HG03469 (cell line): ENCODE measurements around the gene HERPUD1.
"Not testable (repeated sequence)": the region's sequence is repeated elsewhere in the genome, so short reads cannot be mapped to it uniquely, and the experiment has no call there.

Experiments used
- ATAC-seq: cut with Tn5 transposase; IDR thresholded peaks from one replicate; pipeline ENCODE4 v1.9.1; 2021; ENCODE audit warnings: mild to moderate bottlenecking, moderate library complexity, moderate number of reproducible peaks; ENCODE audit not compliant: unreplicated experiment

The HERPUD1 gene

DNA sequence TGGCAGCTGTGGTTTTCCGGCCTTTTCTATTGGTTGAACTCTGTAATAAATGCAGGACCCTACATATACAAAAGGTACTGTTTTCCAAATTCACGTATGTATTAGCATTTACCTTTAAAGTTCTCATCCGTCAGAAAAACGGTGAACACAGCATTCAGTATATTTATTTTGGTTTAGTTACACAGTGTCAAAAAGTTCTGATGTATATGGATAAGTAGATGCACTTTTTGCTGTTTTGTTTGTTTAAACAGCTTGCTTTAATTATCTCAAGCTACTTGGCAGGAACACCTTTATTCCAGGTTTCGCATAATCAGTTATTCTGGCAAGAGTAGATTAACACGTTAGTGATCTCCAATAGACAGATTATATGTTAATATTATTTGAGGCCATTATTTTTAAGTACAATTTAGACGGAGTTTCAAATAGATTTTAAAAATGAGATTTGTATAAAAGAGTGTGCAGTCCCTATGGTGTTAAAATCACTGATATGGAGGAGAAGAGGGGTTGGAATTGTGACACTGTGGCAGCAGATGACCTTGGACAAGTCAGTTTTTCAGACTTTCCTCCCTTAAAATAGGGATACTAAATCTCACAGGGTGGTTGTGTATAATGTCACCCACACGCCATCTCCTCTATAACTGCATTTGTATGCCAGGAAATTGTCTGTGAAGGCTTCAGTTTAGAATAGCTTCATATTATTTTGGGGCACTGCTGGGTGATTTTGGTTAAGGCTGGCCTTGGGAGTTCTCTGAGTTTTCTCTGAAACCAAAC lies 2.1 kb downstream of the HERPUD1 start:
- no peak for ATAC-seq

DNA sequence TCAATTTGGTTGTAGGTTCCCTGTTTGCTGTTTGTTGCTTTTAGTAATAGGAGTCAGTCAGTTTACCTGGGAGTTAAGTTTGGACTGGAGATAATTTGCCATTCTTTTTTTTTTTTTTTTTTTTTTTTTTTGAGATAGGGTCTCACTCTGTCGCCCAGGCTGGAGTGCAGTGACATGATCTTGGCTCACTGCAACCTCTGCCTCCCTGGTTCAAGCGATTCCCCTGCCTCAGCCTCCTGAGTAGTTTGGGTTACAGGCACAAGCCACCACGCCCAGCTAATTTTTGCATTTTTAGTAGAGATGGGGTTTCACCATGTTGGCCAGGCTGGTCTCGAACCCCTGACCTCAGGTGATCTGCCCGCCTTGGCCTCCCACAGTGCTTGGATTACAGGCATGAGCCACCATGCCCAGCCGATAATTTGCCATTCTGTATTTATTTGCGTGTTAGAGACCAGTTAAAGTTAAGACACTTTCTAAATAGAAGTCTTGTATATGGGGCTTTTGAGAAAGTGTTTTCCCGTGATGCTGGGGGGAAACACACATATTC lies 2.7 kb downstream of the HERPUD1 start:
- not testable (repeated sequence) for ATAC-seq

DNA sequence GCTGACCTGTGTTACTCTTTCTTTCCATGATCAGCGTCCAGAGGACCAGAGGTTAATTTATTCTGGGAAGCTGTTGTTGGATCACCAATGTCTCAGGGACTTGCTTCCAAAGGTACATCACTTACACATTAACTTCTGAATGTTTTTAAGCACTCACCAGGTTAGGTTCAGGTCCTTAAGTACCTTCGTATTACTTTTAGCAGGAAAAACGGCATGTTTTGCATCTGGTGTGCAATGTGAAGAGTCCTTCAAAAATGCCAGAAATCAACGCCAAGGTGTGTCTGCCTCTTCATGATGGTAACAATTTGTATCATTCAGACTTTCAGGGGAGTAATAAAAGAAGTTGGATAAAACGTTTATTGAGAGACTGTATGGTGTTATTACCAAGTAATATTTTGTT lies 3.3 kb downstream of the HERPUD1 start:
- no peak for ATAC-seq

DNA sequence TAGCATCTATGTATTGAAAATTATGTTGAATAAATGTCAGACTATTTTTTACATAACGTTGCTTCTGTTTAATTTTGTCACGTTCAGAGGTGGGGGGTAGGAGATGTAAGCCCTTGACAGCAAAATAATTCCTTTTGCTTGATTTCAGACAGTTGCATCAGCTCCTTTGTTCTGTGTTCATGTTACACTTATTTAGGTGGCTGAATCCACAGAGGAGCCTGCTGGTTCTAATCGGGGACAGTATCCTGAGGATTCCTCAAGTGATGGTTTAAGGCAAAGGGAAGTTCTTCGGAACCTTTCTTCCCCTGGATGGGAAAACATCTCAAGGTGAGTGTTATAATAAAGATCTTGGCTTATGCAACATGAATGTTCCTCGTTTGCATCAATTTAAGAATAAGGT lies 4.5 kb downstream of the HERPUD1 start:
- no peak for ATAC-seq

DNA sequence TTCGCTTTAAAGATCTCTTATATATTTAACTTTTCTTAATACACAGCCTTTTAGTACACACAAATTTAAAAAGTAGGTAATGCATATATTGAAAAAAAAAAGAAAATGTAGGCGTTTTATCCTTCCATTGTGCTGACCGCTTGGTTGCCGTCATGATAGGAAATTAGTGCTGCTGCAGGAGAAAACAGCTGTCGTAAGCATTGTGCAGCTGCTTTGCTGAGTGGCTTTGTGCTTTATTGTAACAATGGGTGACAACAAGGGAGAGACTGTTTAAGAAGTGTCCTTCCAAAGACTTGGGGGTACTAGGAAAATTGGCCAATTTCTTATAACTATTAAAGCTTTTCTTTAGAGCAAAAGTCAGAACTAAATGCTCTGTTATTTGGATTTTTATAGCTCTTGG lies 5.0 kb downstream of the HERPUD1 start:
- no peak for ATAC-seq

DNA sequence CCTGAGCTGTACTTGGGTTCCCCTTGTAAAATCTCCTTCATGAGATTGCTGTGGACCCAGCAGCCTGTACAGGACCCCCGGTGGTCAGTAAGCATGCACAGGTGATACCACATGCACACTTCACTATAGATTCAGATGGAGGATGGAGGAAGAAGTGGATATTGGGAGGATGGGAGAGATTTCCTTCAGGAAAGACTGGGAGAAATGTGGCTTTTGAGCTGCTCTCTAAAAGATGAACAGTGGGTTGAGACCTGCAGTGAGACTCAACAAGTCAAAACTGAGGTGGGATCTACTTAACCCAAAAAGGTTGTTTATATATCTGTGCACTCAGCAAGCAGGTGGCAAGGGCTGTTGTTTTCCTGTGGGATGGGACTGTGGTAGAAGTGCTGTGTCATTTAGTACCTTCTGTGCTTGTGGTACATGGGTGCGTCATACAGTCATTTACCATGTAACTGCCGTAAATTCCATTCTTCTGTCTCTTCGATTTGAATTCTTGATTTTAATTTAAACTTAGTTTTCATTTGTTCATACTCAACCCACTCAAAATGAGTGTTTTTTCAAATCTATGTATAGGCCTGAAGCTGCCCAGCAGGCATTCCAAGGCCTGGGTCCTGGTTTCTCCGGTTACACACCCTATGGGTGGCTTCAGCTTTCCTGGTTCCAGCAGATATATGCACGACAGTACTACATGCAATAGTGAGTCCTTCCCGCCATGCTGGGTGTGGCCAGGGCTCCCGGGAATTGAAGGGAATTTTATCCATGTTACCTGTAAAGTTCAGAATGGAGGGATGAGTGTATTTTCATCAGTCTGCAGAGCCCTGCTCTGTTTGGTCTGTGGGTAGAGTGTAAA lies 6.9 kb downstream of the HERPUD1 start:
- ATAC-seq, result no peak

DNA sequence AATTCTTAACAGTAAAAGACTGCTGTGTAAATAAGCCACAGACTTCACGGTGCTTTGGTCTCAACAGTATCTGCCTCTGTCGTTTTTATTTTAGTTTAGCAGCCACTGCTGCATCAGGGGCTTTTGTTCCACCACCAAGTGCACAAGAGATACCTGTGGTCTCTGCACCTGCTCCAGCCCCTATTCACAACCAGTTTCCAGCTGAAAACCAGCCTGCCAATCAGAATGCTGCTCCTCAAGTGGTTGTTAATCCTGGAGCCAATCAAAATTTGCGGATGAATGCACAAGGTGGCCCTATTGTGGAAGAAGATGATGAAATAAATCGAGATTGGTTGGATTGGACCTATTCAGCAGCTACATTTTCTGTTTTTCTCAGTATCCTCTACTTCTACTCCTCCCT lies 7.9 kb downstream of the HERPUD1 start:
- no peak for ATAC-seq

DNA sequence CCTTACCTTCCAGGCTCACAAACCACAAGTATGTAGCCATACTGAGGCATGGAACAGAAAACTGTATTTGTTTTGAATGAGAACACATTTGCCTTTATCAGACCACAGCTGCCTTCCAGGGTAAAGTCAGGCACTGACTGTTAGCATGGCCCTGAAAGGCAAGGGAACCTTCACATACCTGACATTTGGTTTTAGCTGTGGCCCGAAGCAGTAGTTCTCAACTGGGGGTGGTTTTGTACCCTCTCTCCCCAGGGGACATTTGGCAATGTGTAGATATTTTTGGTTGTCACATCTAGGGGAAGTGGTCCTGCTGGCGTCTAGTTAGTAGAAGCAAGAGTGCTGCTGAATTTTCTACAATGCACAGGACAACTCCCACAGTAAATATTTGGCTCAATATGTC lies 9.2 kb downstream of the HERPUD1 start:
- ATAC-seq, result no peak

DNA sequence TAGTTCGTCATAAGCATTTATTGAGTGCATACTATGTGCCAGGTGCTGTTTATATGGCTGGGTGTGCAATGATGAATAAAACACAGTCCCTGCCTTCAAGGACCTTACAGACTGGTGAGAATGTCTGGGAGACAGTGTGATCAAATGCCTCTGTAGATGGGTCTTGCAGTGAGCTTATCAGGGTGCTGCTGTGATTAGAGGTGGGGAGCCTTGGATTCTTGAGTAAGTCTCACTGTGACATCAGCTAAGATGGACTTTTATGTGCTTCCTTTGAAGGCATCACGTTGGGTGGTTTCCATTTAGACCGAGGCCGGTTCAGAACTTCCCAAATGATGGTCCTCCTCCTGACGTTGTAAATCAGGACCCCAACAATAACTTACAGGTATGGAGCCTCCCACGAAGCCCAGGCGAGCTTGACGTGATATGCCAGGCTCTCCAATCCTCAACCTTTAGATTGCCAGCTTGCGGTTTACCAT lies 10.0 kb downstream of the HERPUD1 start:
- no peak for ATAC-seq

DNA sequence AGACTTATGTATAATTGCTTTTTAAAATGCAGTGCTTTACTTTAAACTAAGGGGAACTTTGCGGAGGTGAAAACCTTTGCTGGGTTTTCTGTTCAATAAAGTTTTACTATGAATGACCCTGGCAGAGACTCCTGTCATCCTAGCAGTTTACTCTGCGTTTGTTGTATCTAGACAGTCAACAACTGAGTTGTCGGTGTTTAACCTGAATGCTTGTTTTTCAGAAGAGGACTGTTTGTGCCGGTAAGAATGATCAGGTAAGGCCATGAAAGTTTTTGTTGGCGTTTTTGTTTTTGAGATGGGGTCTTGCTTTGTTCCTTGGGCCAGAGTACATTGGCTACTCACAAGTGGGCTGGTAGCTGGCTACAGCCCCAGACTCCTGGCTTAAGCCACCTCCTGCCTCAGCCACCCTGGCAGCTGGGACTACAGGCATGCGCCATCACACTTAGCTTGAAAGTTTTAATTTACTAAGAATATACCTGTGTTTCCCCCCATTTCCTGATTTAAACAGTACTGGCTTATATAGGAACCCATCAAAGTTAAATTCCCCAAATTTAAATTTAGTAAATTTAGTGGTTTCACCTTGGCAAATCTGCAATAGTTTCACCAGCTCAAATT lies 11.9 kb downstream of the HERPUD1 start:
- ATAC-seq, result no peak

DNA sequence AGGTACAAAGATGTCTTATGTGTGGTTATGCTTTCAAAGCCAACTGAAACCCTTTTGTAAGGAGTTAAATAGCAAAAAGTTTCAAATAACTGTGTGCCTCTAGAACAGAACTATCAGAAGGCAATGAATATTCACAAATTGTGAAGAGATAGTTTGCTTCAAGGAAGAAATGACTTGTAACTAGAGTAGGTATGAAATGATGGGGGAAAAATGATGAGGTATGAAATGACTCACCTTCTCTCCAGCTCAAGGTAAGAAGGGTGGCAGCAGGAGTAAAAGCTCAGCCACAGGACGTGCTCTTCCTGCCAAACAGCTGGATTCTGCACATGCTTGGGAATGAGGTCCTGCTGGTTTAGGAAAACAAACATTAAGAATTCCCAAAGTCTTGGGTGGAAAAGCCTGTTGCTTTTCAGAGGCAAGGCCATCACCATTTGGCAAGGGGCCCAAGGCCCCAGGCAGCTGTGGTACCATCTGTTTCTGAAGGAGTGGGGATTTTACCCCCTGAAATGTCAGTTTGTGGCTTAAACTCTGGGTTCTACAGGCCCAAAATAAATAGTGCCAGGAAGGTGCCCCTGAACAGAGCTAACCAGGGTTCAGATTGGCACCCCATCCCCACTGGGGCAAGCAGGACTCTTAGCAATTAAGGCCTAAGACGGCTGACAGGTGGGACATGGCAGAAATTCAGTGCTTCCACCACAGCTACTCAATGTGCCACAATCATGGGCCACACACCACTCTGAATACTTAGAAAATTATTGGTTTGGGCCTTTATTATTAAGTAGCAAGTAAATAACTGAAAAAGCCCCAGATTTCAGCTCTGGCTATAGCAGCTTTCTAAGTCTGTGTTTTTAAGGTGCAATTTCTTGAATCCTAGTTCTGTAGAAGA lies 13.3 kb downstream of the HERPUD1 start:
- no peak for ATAC-seq

DNA sequence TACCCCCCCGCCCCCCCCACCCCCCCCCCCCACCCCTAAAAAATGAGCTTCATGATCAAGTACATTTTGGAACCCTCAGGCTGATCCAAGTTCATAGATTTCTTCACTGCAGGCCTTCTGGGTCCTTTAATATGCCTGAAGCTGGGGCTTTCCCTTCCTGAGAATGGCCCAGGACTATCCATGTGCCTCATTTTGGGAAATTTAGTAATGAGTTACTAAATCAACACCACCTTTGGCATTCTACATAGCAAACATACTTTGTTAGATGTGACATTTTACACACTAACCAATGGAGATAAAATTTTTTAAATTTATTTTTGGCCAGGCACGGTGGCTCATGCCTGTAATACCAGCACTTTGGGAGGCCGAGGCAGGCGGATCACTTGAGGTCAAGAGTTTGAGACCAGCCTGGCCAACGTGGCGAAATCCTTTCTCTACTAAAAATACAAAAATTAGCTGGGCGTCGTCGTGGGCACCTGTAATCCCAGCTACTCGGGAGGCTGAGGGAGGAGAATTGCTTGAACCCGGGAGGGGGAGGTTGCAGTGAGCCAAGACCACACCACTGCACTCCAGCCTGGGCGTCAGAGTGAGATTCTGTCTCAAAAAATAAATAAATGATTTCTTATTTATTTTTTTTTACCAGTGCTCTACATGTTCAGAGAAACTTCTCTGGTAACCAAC lies 14.0 kb downstream of the HERPUD1 start:
- ATAC-seq, result no peak

DNA sequence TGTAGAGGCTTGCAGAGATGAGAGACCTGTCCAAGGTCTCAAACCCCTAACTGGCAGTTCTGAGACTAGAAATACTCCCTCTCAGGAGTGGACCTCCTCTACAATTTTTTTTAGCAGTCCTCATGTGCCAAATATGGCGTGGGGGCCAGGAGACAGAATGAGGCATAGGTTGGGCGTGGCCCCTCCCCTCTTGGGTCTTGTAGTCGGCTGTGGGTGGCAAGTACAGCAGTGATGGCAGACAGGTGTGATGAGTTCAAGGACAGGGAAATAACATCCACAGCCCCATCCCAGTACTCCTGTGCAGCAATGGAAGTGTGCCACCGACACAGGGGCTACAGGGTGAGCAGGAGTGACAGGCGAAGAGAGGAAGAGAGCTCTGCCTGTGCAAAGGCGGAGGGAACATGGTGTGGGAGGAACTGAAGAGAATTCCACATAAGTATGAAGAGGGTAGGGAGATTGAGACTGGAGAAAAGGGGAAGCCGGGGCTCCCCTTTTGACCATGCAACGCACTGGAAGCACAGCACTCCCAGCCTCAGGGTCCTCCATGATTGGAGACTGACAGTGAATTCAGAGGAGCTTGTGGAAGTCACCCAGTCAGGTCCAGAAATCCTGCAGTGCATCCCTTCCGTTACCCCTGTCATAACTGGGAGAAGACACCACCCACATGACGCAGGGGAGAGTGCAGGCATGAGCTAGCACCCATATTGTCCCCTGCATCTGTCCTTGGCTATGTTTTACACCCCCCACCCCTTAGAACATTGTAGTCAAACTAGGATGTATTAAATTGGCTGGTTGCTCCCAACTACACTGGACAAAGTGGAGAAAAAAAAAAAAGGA lies 15.0 kb downstream of the HERPUD1 start:
- no peak for ATAC-seq

DNA sequence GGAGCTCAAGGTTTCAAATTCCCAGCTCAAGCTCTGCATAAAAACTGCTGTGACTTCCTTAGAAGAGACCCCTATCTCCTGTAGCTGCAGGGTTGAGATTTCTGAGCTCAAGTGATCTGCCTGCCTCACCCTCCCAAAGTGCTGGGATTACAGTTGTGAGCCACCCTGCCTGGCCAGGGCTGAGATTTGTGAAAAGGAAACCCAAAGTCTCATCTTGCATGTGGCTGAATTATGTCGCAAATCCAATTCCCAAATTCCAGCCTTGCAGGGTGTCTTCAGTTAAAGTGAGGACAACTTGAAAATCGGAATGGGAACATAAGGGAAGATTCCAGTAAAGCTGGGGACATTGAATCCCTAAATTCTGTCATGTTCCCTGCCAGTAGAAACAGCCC lies 15.7 kb downstream of the HERPUD1 start:
- ATAC-seq, result no peak

DNA sequence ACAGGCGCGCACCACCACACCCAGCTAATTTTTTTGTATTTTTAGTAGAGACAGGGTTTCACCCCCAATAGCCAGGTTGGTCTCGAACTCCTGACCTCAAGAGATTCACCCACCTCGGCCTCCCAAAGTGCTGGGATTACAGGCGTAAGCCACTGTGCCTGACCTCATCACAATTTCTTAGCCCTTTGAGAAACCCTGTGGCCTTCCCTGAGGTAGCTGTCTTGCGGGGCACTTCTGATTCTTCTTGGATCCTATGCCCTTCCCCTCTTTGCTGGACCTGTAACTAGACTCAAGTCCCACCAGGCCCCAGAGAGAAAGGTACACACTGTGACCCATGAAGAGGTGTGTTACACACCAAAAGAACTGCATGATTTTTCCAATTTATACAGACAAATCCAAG lies 16.3 kb downstream of the HERPUD1 start:
- ATAC-seq, result no peak

DNA sequence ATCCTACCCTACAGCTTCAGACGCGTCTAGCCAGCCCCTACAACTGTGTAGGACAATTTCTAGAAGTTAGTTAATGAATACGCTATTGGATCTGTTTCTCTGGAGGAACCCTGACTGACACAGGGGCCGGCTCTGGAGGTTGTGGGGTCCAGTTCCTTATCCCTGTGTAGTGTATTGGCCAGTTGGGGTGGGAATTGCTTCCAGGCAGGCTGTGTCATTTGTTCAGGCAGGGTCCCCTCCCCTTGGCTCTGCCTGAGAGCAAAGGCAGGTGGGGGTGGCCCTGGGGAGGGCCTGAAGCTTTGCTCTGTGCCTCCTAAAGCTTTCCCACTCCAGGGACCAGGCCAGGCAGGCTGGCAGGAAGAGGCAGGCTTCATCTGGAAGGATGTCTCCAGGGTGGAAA lies 18.1 kb downstream of the HERPUD1 start:
- no peak for ATAC-seq

DNA sequence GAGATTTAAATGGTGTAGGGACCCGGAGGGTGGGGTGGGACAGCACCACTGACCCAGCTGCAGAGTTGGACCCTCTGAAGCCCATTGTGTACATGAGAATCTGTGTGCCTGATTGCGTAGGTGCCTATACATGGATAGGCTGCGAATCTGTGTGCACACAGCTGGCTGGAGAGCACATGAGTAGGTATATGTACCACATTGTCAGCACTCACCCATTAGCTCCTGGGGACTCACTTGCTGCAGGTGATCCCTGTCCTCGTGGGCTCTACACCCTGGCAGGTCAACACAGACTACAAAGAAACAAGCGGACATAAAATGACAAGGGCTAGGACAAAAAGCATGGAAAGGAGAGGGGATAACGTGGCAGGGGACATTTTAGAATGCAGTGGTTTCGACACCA lies 18.5 kb downstream of the HERPUD1 start:
- no peak for ATAC-seq

DNA sequence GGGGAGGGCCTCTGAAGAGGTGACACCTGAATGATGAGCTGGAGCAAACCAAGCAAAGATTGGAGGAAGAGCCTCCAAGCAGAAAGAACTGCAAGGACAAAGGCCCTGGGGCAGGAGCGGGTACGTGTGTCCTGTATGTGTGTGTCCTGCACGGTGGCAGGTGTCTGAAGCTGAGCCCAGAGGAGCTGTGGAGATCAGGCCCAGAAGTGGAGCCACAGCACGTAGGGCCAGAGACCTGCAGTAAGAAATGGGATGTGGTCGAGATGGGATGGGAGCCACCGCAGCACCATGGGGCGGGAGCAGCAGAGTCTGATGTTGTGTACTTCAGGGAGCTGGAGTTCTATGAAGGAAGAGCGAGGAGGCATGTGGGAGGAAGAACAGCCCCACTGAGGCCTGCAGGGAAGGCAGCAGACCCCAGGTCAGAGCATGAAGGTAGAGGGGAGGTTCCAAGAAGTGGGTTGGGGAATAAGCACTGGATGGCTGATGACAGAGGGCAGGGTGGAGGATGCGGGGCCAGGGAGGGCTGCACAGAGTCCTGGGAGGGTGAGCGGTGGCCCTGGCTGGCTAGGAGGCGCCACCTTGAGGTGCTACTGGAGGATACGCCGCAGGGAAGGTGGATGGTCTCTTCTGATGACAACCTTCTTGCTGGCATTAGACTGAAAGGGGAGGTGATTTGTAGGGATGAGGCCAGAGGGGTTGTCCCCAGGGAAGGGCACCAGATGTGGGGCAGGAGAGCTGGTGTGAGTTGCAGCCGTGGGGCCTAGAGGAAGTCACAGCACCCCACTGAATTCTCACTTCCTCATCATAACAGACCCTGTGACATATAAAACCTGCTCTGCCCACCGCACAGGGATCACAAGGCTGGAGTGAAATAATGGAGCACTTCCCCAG lies 19.2 kb downstream of the HERPUD1 start:
- peak; percentile 49 for ATAC-seq
